HepG2 (cell line): ENCODE data around the gene DYSF.

Experiments used
- TF ChIP-seq, protein P1 (sequence below): sonication (generic); formaldehyde crosslinking; IDR thresholded peaks from 2 replicates; pipeline ENCODE4 v1.9.0; 2022; ENCODE audit warnings: missing genetic modification reagents, mild to moderate bottlenecking, borderline replicate concordance
- TF ChIP-seq, protein P2 (sequence below): sonication (generic); formaldehyde crosslinking; IDR thresholded peaks from 2 replicates; pipeline ENCODE4 v1.5.0; 2020; ENCODE audit warnings: mild to moderate bottlenecking, missing genetic modification reagents, moderate library complexity

DNA sequence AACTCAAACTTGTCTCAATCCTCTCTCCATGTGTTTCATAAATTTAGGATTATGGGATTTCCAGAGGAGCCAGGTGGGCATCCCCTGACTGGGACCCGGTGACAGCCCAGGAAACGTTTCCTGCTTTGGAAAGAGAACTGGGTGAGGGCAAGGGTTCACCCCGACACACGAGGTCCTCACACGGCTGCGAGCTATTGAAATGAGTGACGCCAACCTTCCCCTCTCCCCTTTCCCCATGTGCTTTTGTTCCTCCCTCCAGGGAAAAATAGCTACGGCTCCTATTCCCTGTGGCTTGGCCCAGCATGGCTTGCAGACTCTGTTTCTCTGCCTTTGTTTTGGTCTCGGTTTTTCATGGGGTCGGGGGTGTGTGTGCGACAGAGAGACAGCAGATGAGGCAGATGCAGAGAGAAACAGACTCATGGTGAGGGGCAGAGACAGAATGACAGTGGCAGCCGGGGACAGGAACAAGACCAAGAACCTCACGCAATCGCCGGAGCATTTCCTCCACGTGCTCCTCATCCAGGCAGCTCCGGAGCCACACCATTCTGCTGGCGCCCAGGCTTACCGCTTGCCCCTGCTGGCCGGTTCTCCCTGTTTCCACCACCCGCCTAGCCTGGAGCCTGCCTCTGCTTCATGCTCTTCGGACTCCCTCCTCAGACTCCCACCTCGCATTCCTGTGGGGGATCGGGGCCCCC is 238.5 kb downstream of the DYSF start:
- TF ChIP-seq, protein P1, sequence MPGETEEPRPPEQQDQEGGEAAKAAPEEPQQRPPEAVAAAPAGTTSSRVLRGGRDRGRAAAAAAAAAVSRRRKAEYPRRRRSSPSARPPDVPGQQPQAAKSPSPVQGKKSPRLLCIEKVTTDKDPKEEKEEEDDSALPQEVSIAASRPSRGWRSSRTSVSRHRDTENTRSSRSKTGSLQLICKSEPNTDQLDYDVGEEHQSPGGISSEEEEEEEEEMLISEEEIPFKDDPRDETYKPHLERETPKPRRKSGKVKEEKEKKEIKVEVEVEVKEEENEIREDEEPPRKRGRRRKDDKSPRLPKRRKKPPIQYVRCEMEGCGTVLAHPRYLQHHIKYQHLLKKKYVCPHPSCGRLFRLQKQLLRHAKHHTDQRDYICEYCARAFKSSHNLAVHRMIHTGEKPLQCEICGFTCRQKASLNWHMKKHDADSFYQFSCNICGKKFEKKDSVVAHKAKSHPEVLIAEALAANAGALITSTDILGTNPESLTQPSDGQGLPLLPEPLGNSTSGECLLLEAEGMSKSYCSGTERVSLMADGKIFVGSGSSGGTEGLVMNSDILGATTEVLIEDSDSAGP: no peak
- TF ChIP-seq, protein P2, sequence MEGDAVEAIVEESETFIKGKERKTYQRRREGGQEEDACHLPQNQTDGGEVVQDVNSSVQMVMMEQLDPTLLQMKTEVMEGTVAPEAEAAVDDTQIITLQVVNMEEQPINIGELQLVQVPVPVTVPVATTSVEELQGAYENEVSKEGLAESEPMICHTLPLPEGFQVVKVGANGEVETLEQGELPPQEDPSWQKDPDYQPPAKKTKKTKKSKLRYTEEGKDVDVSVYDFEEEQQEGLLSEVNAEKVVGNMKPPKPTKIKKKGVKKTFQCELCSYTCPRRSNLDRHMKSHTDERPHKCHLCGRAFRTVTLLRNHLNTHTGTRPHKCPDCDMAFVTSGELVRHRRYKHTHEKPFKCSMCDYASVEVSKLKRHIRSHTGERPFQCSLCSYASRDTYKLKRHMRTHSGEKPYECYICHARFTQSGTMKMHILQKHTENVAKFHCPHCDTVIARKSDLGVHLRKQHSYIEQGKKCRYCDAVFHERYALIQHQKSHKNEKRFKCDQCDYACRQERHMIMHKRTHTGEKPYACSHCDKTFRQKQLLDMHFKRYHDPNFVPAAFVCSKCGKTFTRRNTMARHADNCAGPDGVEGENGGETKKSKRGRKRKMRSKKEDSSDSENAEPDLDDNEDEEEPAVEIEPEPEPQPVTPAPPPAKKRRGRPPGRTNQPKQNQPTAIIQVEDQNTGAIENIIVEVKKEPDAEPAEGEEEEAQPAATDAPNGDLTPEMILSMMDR (CRISPR knock-in tag): no peak
